OCI-LY3 (cell line): ENCODE measurements around the gene LPCAT4.

Source experiments
- EZH2phosphoT487 ChIP-seq: fragments of 200-600 bp; shearing (Covaris generic); IDR thresholded peaks from 2 replicates; pipeline ENCODE4 v1.6.1; 2018; ENCODE audit warnings: antibody characterized with exemption, mixed run types, low read depth
- TF ChIP-seq, protein P1 (sequence below): fragments of 200-600, 300-600 bp; sonication (generic); IDR thresholded peaks from 2 replicates; pipeline ENCODE4 v1.5.1; 2014; ENCODE audit warnings: antibody characterized with exemption, low read length, low read depth

DNA sequence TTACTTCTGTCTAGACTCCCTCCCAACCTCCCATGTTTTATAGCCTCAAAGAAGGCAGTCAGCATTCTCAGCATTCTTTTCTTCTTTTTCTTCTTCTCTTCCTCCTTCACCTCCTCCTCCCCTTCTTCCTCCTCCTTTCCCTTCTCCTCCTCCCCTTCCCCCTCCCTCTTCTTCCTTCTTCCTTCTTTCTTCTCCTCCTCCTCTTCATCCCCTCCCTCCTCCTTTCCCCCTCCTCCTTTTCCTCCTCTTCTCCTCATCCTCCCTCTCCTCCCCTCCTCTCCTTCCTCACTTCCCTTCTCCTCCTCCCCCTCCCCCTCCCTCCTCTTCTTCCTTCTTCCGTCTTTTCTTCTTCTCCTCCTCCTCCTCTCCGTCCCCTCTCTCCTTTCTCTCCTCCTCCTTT is 3.6 kb upstream of the LPCAT4 start:
- TF ChIP-seq, protein P1, sequence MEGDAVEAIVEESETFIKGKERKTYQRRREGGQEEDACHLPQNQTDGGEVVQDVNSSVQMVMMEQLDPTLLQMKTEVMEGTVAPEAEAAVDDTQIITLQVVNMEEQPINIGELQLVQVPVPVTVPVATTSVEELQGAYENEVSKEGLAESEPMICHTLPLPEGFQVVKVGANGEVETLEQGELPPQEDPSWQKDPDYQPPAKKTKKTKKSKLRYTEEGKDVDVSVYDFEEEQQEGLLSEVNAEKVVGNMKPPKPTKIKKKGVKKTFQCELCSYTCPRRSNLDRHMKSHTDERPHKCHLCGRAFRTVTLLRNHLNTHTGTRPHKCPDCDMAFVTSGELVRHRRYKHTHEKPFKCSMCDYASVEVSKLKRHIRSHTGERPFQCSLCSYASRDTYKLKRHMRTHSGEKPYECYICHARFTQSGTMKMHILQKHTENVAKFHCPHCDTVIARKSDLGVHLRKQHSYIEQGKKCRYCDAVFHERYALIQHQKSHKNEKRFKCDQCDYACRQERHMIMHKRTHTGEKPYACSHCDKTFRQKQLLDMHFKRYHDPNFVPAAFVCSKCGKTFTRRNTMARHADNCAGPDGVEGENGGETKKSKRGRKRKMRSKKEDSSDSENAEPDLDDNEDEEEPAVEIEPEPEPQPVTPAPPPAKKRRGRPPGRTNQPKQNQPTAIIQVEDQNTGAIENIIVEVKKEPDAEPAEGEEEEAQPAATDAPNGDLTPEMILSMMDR = no peak
- TF ChIP-seq EZH2phosphoT487 = no peak
